A673 (cell line): ENCODE results near the gene BCL3.

Source experiments
- CTCF ChIP-seq: fragments of 300-800, 200-600 bp; sonication (generic); conservative IDR thresholded peaks from 2 replicates; pipeline ENCODE4 v1.5.1; 2017; ENCODE audit warnings: low read depth, mild to moderate bottlenecking, antibody characterized with exemption, low read length, moderate library complexity, mixed read lengths
- EZH2 ChIP-seq: fragments of 200-600 bp; sonication (generic); IDR thresholded peaks from 2 replicates; pipeline ENCODE4 v1.6.1; 2017; ENCODE audit warnings: borderline replicate concordance, low read depth, mild to moderate bottlenecking, mixed read lengths, antibody characterized with exemption, low read length; ENCODE audit not compliant: poor library complexity, severe bottlenecking

GRCh38 chr19:44762038-44762437 is 13.5 kb downstream of the BCL3 start:
- TF ChIP-seq CTCF (no peak), EZH2 (no peak)
